K562 (cell line): ENCODE measurements around the gene LBHD2. TPM values are rescaled to one million over a fixed set of nuclear protein-coding genes. Genes with fewer than 3 reads are reported as not detected.

Source experiments
- ATF1 ChIP-seq, 2 experiments: fragments of 450-650 bp in 1 of 2; IDR thresholded peaks; 2 replicates each; pipeline ENCODE4 v1.6.1; 2016; ENCODE audit warnings: missing compliant biosample characterization in 1 of 2, missing genetic modification characterization in 1 of 2
- CGGBP1 ChIP-seq: fragments of 250-450 bp; sonication (Bioruptor Pico); IDR thresholded peaks from 2 replicates; pipeline ENCODE4 v1.9.0; 2021; ENCODE audit warnings: mild to moderate bottlenecking
- DPF2 ChIP-seq: fragments of 450-650 bp; IDR thresholded peaks from 2 replicates; pipeline ENCODE4 v1.6.1; 2016
- JUNB ChIP-seq: fragments of 450-650 bp; formaldehyde crosslinking; conservative IDR thresholded peaks from 2 replicates; pipeline ENCODE4 v1.4.0; 2020; ENCODE audit warnings: mild to moderate bottlenecking
- KLF6 ChIP-seq: fragments of 250-450 bp; sonication (Bioruptor Pico); IDR thresholded peaks from 2 replicates; pipeline ENCODE4 v1.4.0; 2020; ENCODE audit warnings: mild to moderate bottlenecking, moderate library complexity, borderline replicate concordance
- NONO ChIP-seq, 2 experiments: fragments of 200-400 bp in 1 of 2; fragments of 450-650 bp in 1 of 2; formaldehyde crosslinking in 1 of 2; IDR thresholded peaks; 2 replicates each; pipeline ENCODE4 v1.6.1; 2017; ENCODE audit warnings: low read depth in 2 of 2, mild to moderate bottlenecking in 2 of 2, moderate library complexity in 2 of 2, low read length in 1 of 2
- POLR2B ChIP-seq: fragments of 450-650 bp; IDR thresholded peaks from 2 replicates; pipeline ENCODE4 v1.6.1; 2018; ENCODE audit warnings: low read depth; ENCODE audit not compliant: partially characterized antibody
- POLR2G ChIP-seq: fragments of 200-400 bp; formaldehyde crosslinking; IDR thresholded peaks from 2 replicates; pipeline ENCODE4 v1.6.1; 2017; ENCODE audit warnings: low read depth, mild to moderate bottlenecking, antibody characterized with exemption, low read length, moderate library complexity
- SAFB ChIP-seq: fragments of 200-400 bp; formaldehyde crosslinking; IDR thresholded peaks from 2 replicates; pipeline ENCODE4 v1.6.1; 2017; ENCODE audit warnings: low read depth, low read length, borderline replicate concordance
- VEZF1 ChIP-seq: fragments of 200-800 bp; sonication (Bioruptor generic); IDR thresholded peaks from 2 replicates; pipeline ENCODE4 v1.6.1; 2017; ENCODE audit warnings: missing genetic modification characterization, missing compliant biosample characterization
- YY1 ChIP-seq, 3 experiments: IDR thresholded peaks; 2 replicates each; pipeline ENCODE4 v1.6.1; 2011; ENCODE audit warnings: low read length in 2 of 3, mild to moderate bottlenecking in 2 of 3, moderate library complexity in 2 of 3, borderline replicate concordance in 1 of 3, control low read depth in 1 of 3, low read depth in 1 of 3; ENCODE audit not compliant: insufficient read depth in 3 of 3, insufficient replicate concordance in 2 of 3, control insufficient read depth in 1 of 3, insufficient read length in 1 of 3; ENCODE audit errors: extremely low read depth in 1 of 3
- ZBTB11 ChIP-seq, 3 experiments: fragments of 200-800 bp in 1 of 3; fragments of 250-450 bp in 1 of 3; fragments of 450-650 bp in 1 of 3; sonication (Bioruptor Pico) in 1 of 3; sonication (Bioruptor generic) in 1 of 3; formaldehyde crosslinking in 1 of 3; IDR thresholded peaks; 2 replicates each; pipeline versions ENCODE4 v1.6.1 to v1.8.0; 2016 to 2022; ENCODE audit warnings: mild to moderate bottlenecking in 2 of 3, missing genetic modification characterization in 2 of 3, missing compliant biosample characterization in 1 of 3, moderate library complexity in 1 of 3
- ZFX ChIP-seq: sonication (generic); formaldehyde crosslinking; IDR thresholded peaks from 2 replicates; pipeline ENCODE4 v1.8.0; 2022; ENCODE audit warnings: mild to moderate bottlenecking, missing genetic modification reagents, moderate library complexity
- ZNF583 ChIP-seq: fragments of 250-450 bp; sonication (Bioruptor Pico); IDR thresholded peaks from 2 replicates; pipeline ENCODE4 v1.4.0; 2020
- polyA plus RNA-seq, 8 experiments: library from polyadenylated mRNA; depleted of rRNA in 4 of 8; stranded (reverse) in 5 of 8; unstranded in 3 of 8; fragments of >200 nt; fragmentation: Nextera tagmentation in 2 of 8; fragmentation: Illumina TruSeq in 1 of 8; extraction: Ambion mirVana in 2 of 8; extraction: Trizol in 1 of 8; gene quantifications; 2 replicates each; pipeline versions ENCODE4 v1.2.1 to v1.2.3, GENCODE V29; 2011 to 2014; ENCODE audit warnings: inconsistent platforms in 1 of 8, missing spikeins in 1 of 8
- total RNA-seq, 7 experiments: library from RNA; depleted of rRNA in 6 of 7; stranded (reverse); fragments of >200 nt in 6 of 7; fragmentation: Illumina TruSeq in 2 of 7; extraction: Trizol in 2 of 7; gene quantifications; 2 replicates each; pipeline versions ENCODE4 v1.2.1 to v1.2.3, GENCODE V29; 2011 to 2021; ENCODE audit warnings: low replicate concordance in 1 of 7

Gene LBHD2
- total and polyA plus RNA-seq, 9 of the 15 experiments (the other 6 are each of a cell fraction or from before 2014, with no cell fraction given), result not detected

GRCh38 chr14:103122947-103123633 is 39.1 kb downstream of the LBHD2 start, which contains the start of gene TNFAIP2 (continued):
- peak in 2 of 3 experiments; percentile 15 to 51 for TF ChIP-seq YY1 (IDR thresholded peaks at IDR 0.05; ENCODE audit: borderline replicate concordance in 1 of 3, control insufficient read depth in 1 of 3, extremely low read depth in 1 of 3, insufficient read depth in 3 of 3, insufficient read length in 1 of 3, insufficient replicate concordance in 2 of 3, low read depth in 1 of 3, low read length in 2 of 3)
- TF ChIP-seq POLR2G, result peak; percentile 91
- TF ChIP-seq JUNB (CRISPR knock-in tag), result no peak
- peak in 1 of 3 experiments; percentile 32; a peak in 1 of 6 replicates for TF ChIP-seq ZBTB11 (CRISPR knock-in tag; IDR thresholded peaks at IDR 0.05)
- 0 out of 2 replicates have a peak, but pooled peaks have one; percentile 23 for TF ChIP-seq KLF6 (CRISPR knock-in tag)
- peak; percentile 88 for TF ChIP-seq ZFX (CRISPR knock-in tag)
- no peak for TF ChIP-seq DPF2
- no peak for TF ChIP-seq CGGBP1 (CRISPR knock-in tag)
- peak; percentile 76; the same call in 1 of the 2 replicates for TF ChIP-seq ZNF583 (CRISPR knock-in tag)
- no peak for TF ChIP-seq ATF1 (CRISPR knock-in tag; IDR thresholded peaks at IDR 0.05)
- peak; percentile 50 for TF ChIP-seq ATF1 (tag; IDR thresholded peaks at IDR 0.05)
- no peak for TF ChIP-seq SAFB
- peak; percentile 78 for TF ChIP-seq VEZF1 (CRISPR knock-in tag)
- TF ChIP-seq POLR2B, result peak; percentile 36
- peak in 1 of 2 experiments; percentile 88; a peak in 2 of 4 replicates for TF ChIP-seq NONO (IDR thresholded peaks at IDR 0.05; ENCODE audit: low read depth in 2 of 2, low read length in 1 of 2)
